ENCODE results near the gene CEACAM1.
"Not testable (repeated sequence)": the region's sequence is repeated elsewhere in the genome, so short reads cannot be mapped to it uniquely, and the experiment has no call there.

Gene CEACAM1

DNA sequence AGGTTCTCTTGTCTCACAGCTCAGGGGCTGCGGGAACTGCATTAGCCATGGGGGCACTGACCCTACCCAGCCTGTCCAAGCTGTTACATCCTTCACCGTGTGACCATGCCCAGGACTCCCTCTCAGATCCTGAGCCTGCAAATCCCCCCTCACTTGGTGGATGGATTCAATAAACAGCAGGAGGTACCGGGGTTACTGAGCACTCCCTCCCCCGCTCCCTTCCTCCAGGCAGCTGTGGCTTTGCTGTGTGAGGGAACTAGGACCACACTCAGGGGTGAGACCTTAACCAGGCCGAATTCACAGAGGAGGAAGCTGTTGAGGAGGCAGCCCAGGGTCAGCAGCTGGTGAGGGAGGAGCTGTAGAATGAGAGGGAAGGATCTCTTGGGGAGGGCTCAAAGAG, 27.0 kb upstream of the CEACAM1 start:
- H3K27ac ChIP-seq, result no peak overlapping the region
- DNase-seq (ENCODE audit: low spot score), result no peak
- TF ChIP-seq CTCF (IDR thresholded peaks at IDR 0.05), result no peak
- no peak overlapping the region for H3K4me3 ChIP-seq

- no peak for TF ChIP-seq CTCF (IDR thresholded peaks at IDR 0.05)
- DNase-seq (ENCODE audit: low spot score), result no peak
- no peak overlapping the region for H3K4me3 ChIP-seq
- H3K27ac ChIP-seq, result no peak overlapping the region
These were observed 25.8 kb upstream of the CEACAM1 start for GRCh38 chr19:42554046-42554575.

DNA sequence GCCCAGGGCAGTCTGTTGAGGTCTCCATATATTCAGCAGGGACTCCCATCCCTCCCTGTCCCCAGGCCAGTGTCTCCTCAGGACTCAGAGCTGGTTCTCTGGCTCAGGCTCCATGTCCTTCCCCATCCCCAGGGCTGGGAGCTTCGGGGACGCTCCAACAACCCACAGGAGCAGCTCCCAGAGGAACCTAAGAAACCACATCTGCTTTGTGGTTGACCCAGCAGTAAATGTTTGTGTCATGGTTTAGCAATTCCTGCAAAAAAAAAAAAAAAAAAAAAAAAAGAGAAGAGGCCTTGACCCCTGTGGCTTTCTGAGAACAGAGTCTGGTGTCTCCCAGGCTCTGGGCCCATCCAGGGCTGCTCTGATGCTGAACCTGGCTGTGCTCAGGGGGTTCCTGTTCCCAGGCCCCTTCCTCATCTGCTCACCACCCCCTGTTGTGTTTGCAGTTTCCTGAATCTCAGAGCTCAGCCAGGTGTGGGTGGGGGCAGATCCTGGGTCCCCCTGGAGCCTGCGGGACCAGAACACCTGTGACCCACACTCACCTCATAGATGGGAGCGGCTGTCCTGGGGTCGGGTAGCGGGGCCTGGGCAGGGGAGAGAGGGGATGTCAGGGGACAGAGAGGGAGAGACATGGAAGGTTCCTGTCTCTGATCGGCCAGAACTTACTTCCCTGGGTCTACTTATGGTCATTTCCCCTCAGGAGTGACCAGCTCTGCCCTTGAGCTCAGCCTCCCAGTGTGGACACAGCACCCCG, 25.2 kb upstream of the CEACAM1 start:
- no peak overlapping the region for H3K27ac ChIP-seq
- no peak for DNase-seq (ENCODE audit: low spot score)
- no peak for TF ChIP-seq CTCF (IDR thresholded peaks at IDR 0.05)
- no peak overlapping the region for H3K4me3 ChIP-seq

DNA sequence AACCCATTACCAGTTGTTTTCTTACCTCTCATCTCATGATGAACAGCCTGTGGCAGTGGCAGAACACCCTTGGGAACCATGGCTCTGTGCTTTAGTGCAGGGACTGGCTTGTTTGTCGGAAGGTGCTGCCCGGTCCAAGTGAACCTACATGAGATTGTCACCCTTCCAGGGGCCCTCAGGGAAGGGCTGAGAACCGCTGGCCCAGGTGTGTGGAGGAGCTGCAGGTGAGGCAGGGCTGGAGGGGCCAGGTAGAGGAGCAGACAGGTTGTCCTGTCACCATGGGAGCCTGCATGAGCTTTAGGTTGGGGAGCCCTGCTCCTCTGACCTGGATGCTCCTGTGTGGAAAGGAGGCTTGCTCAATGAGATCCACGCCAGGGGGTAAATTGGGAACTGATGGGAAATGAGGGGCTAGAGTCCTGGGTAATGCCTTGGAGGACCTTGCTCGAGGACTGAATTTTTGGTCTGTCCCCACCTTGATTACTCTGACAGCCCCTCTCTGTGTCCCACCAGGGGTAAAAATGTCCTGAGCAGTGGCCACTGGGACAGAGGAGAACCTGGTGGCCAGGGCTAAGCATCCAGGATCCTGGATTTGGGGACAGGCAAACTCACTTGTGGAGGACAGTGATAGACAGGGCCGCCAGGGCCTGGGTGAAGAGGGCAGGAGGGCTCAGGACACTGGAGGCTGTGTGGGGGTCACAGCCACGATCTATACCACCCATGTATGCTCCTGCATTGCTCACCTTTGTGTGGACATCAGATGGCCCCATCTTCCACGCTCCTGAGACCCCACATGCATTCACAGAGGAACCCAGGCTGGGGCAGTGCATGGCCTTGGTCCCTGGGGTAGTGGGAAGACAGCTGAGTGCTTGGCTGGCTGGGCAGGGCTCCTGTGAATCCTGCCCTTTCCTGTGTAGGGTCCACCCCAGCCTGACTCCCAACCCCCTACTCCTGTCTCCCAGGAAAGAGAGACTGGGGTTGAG, 24.1 kb upstream of the CEACAM1 start:
- TF ChIP-seq CTCF (IDR thresholded peaks at IDR 0.05), result no peak
- DNase-seq (ENCODE audit: low spot score), result no peak
- no peak overlapping the region for H3K4me3 ChIP-seq
- no peak overlapping the region for H3K27ac ChIP-seq

DNA sequence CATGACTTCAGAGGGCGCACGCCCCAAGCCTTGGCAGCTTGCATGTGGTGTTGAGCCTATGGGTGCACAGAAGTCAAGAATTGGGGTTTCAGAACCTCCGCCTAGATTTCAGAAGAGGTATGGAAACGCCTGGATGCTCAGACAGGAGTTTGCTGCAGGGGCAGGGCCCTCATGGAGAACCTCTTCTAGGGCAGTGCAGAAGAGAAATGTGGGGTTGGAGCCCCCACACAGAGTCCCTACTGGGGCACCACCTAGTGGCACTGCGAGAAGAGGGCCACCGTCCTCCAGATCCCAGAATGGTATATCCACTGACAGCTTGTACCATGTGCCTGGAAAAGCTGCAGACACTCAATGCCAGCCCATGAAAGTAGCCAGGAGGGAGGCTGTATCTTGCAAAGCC, 22.2 kb upstream of the CEACAM1 start:
- not testable (repeated sequence) for DNase-seq (ENCODE audit: low spot score); H3K27ac ChIP-seq; H3K4me3 ChIP-seq

DNA sequence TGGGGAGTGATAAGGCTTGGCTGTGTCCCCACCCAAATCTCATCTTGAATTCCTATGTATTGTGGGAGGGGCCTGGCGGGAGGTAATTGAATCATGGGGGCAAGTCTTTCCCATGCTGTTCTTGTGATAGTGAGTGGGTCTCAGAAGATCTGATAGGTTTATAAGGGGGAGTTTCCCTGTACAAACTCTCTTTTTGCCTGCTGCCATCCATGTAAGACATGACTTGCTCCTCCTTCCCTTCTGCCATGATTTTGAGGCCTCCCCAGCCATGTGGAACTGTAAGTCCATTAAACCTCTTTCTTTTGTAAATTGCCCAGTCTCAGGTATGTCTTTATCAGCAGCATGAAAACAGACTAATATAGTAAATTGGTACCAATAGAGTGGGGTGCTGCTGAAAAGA, 20.8 kb upstream of the CEACAM1 start:
- H3K4me3 ChIP-seq; H3K27ac ChIP-seq; DNase-seq (ENCODE audit: low spot score): not testable (repeated sequence)

DNA sequence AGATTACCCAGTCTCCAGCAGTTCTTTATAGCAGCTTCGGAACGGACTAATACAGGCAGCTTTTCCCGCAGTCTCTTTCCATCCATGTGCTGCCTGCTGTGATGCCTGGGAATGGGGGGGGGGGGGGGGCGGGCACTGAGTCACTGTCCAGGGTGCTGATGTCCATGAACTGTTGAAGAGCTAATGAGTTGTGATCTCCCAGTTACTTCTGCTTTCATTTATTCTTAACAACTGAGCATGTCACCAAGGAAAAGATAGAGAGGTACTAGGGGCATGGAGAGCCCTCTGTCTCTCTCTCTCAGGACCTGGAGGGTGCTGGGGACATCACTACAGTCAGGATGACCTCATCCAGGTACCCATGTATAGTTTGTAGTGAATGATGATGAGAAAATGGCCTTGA, 20.3 kb upstream of the CEACAM1 start:
- H3K4me3 ChIP-seq, result no peak overlapping the region
- H3K27ac ChIP-seq, result no peak overlapping the region
- no peak for TF ChIP-seq CTCF (IDR thresholded peaks at IDR 0.05)
- DNase-seq (ENCODE audit: low spot score), result no peak
